Naive thymus-derived CD4-positive, alpha-beta T cell (primary cell): ENCODE data around the gene KCNH4. TPM values are rescaled to one million over a fixed set of nuclear protein-coding genes. Genes with fewer than 3 reads are reported as not detected.

Experiments
- ATAC-seq: fragments of 150-1000 bp; cut with Tn5 transposase; 2 replicates; pipeline ENCODE4 v1.10.0; 2021; ENCODE audit warnings: mild to moderate bottlenecking, moderate library complexity
- CTCF ChIA-PET: fragments of 350-600 bp; sonication (Branson Sonifier 250); formaldehyde crosslinking; loops from one replicate; lab custom pipeline; 2021; ENCODE audit warnings: antibody characterized with exemption; lab: Charles Lee
- POLR2A ChIA-PET: fragments of 350-600 bp; sonication (Branson Sonifier 250); formaldehyde crosslinking; loops from one replicate; lab custom pipeline; 2021; ENCODE audit warnings: antibody characterized with exemption, inconsistent platforms; lab: Charles Lee
- DNase-seq, 9 donors: peaks; one replicate each; pipeline versions ENCODE4 v3.0.0 to v3.0.0-alpha.2; 2020 to 2022; ENCODE audit warnings: mixed read lengths in 1 of 9
- H3K27ac ChIP-seq: one replicate; pipeline ENCODE4 v1.7.0; 2013; ENCODE audit warnings: mild to moderate bottlenecking, low read depth, low read length, moderate library complexity
- H3K27me3 ChIP-seq, 2 donors: one replicate each; pipeline ENCODE4 v1.7.0; 2013; ENCODE audit warnings: low read length in 2 of 2, mild to moderate bottlenecking in 2 of 2, moderate library complexity in 2 of 2; ENCODE audit not compliant: control insufficient read depth in 2 of 2, insufficient read depth in 2 of 2
- H3K36me3 ChIP-seq, 3 experiments: 1 replicate in 2 of 3; 2 replicates in 1 of 3; pipeline ENCODE4 v1.7.0; 2013; ENCODE audit warnings: low read length in 3 of 3, mild to moderate bottlenecking in 3 of 3, moderate library complexity in 1 of 3; ENCODE audit not compliant: insufficient read depth in 3 of 3, control insufficient read depth in 2 of 3
- H3K4me1 ChIP-seq, 2 donors: one replicate each; pipeline ENCODE4 v1.7.0; 2013; ENCODE audit warnings: low read length in 2 of 2, mild to moderate bottlenecking in 2 of 2, moderate library complexity in 1 of 2; ENCODE audit not compliant: control insufficient read depth in 2 of 2, insufficient read depth in 2 of 2
- H3K4me3 ChIP-seq: 2 replicates; pipeline ENCODE4 v1.7.0; 2013; ENCODE audit warnings: mild to moderate bottlenecking, low read length
- H3K9me3 ChIP-seq, 3 experiments: 1 replicate in 2 of 3; 2 replicates in 1 of 3; pipeline ENCODE4 v1.7.0; 2013; ENCODE audit warnings: low read length in 3 of 3; ENCODE audit not compliant: control insufficient read depth in 2 of 3
- H3K27ac Mint-ChIP-seq, 9 donors: one replicate each; pipeline ENCODE4 v1.8.0; 2020 to 2022; ENCODE audit warnings: mixed read lengths in 9 of 9, mild to moderate bottlenecking in 8 of 9, moderate library complexity in 5 of 9, inconsistent platforms in 2 of 9
- H3K27me3 Mint-ChIP-seq, 5 donors: one replicate each; pipeline ENCODE4 v1.8.0; 2021 to 2022; ENCODE audit warnings: mixed read lengths in 5 of 5, mild to moderate bottlenecking in 1 of 5
- H3K36me3 Mint-ChIP-seq, 5 donors: one replicate each; pipeline ENCODE4 v1.8.0; 2020 to 2022; ENCODE audit warnings: mixed read lengths in 5 of 5, mild to moderate bottlenecking in 3 of 5, inconsistent platforms in 1 of 5
- H3K4me1 Mint-ChIP-seq, 7 donors: one replicate each; pipeline ENCODE4 v1.8.0; 2020 to 2022; ENCODE audit warnings: mixed read lengths in 7 of 7, mild to moderate bottlenecking in 3 of 7, inconsistent platforms in 1 of 7
- H3K4me3 Mint-ChIP-seq, 10 donors: one replicate each; pipeline ENCODE4 v1.8.0; 2020 to 2022; ENCODE audit warnings: mild to moderate bottlenecking in 10 of 10, mixed read lengths in 10 of 10, moderate library complexity in 6 of 10, inconsistent platforms in 2 of 10
- H3K9me3 Mint-ChIP-seq, 11 donors: one replicate each; pipeline ENCODE4 v1.8.0; 2020 to 2022; ENCODE audit warnings: mixed read lengths in 11 of 11, mild to moderate bottlenecking in 4 of 11, inconsistent platforms in 1 of 11, moderate library complexity in 1 of 11
- intact Hi-C, 2 donors: fragments of 100-400 bp; cut with micrococcal nuclease; formaldehyde crosslinking; loops; one replicate each; pipeline ENCODE4 v1.15.1; 2023
- polyA plus RNA-seq, 2 donors: library from polyadenylated mRNA; unstranded; fragments of 300-500 nt; fragmentation: Illumina TruSeq; gene quantifications; one replicate each; pipeline ENCODE4 v1.2.3, GENCODE V29; 2021
- total RNA-seq, 6 experiments: library from RNA in 5 of 6; stranded (reverse) in 5 of 6; gene quantifications; 1 replicate in 5 of 6; 2 replicates in 1 of 6; pipeline ENCODE4 v1.2.3 and lab custom pipeline; 2021 to 2026

The KCNH4 gene
- total and polyA plus RNA-seq, 7 experiments from 2014 or later: 0.07 to 0.24 (median 0.14) TPM; not detected in 3

- DNase-seq: peak in 5 of 9 donors; percentile 32 to 58 (median 41)
- intact Hi-C loops: no loop called here
- Histone ChIP-seq H3K36me3 (peaks cover 0 to 49% (median 5%) of the 10 kb centered on the region in 3 experiments), H3K4me3 (no peak overlapping the region), H3K27ac (peak overlapping the region; percentile 46), H3K4me1 (peaks cover 16 to 22% of the 10 kb centered on the region in 2 donors), H3K9me3 (no peaks in the 10 kb centered on the region), H3K27me3 (no peaks in the 10 kb centered on the region)
- peaks cover 2 to 18% (median 8%) of the 10 kb centered on the region in 5 donors for H3K36me3 Mint-ChIP-seq
- ATAC-seq: peak; percentile 62
- H3K4me3 Mint-ChIP-seq: peak overlapping the region in 8 of 10 donors; percentile 12 to 63 (median 41)
- POLR2A ChIA-PET: interaction anchor here (1.3 kb wide), 1 partner anchor 13 kb away, joined by 4 read pairs; no protein-coding TSS in a partner anchor
- H3K9me3 Mint-ChIP-seq: no peaks in the 10 kb centered on the region
- peaks cover 36 to 72% (median 58%) of the 10 kb centered on the region in 7 donors for H3K4me1 Mint-ChIP-seq
- CTCF ChIA-PET: no interaction called here
- peak overlapping the region; percentile 65 to 89 (median 84) for H3K27ac Mint-ChIP-seq
- no peaks in the 10 kb centered on the region for H3K27me3 Mint-ChIP-seq
Observed at GRCh38 chr17:42133461-42134041, 47.4 kb downstream of the KCNH4 start.

- no peak overlapping the region for H3K4me3 ChIP-seq
- peak overlapping the region in 7 of 10 donors; percentile 12 to 63 (median 41) for H3K4me3 Mint-ChIP-seq
- no peaks in the 10 kb centered on the region for H3K9me3 ChIP-seq
- no peaks in the 10 kb centered on the region for H3K27me3 Mint-ChIP-seq
- ATAC-seq (peak; percentile 58), DNase-seq (peak in 1 of 9 donors; percentile 37)
- peaks cover 16 to 22% of the 10 kb centered on the region in 2 donors for H3K4me1 ChIP-seq
- H3K27me3 ChIP-seq: no peaks in the 10 kb centered on the region
- ChIA-PET CTCF (no interaction called here), POLR2A (no interaction called here)
- H3K9me3 Mint-ChIP-seq: no peaks in the 10 kb centered on the region
- peaks cover 3 to 24% (median 8%) of the 10 kb centered on the region in 5 donors for H3K36me3 Mint-ChIP-seq
- peaks cover 34 to 66% (median 54%) of the 10 kb centered on the region in 7 donors for H3K4me1 Mint-ChIP-seq
- H3K27ac Mint-ChIP-seq: peak overlapping the region; percentile 65 to 89 (median 84)
- peak overlapping the region; percentile 46 for H3K27ac ChIP-seq
- intact Hi-C loops: no loop called here
- peaks cover 0 to 49% (median 7%) of the 10 kb centered on the region in 3 experiments for H3K36me3 ChIP-seq
Observed at GRCh38 chr17:42132941-42133340, 48.0 kb downstream of the KCNH4 start.

GRCh38 chr17:42131981-42132432 is 48.9 kb downstream of the KCNH4 start:
- no peak overlapping the region for H3K27ac ChIP-seq
- H3K27ac Mint-ChIP-seq: peak overlapping the region in 8 of 9 donors; percentile 29 to 89 (median 82)
- CTCF ChIA-PET: no interaction called here
- peaks cover 16 to 22% of the 10 kb centered on the region in 2 donors for H3K4me1 ChIP-seq
- no peaks in the 10 kb centered on the region for H3K9me3 ChIP-seq
- peaks cover 0 to 58% (median 9%) of the 10 kb centered on the region in 3 experiments for H3K36me3 ChIP-seq
- ATAC-seq (no peak), DNase-seq (no peak)
- H3K36me3 Mint-ChIP-seq: peaks cover 3 to 30% (median 12%) of the 10 kb centered on the region in 5 donors
- H3K27me3 Mint-ChIP-seq: no peaks in the 10 kb centered on the region
- H3K4me3 ChIP-seq: no peak overlapping the region
- no peaks in the 10 kb centered on the region for H3K27me3 ChIP-seq
- H3K4me1 Mint-ChIP-seq: peaks cover 33 to 61% (median 53%) of the 10 kb centered on the region in 7 donors
- H3K9me3 Mint-ChIP-seq: no peaks in the 10 kb centered on the region
- peak overlapping the region in 1 of 10 donors; percentile 48 for H3K4me3 Mint-ChIP-seq
- intact Hi-C loops: no loop called here
- POLR2A ChIA-PET: interaction anchor here (0.7 kb wide), 1 partner anchor 17 kb away, joined by 3 read pairs; no protein-coding TSS in a partner anchor

- intact Hi-C loops: no loop called here
- Histone ChIP-seq H3K4me3 (no peak overlapping the region), H3K36me3 (peaks cover 0 to 59% (median 9%) of the 10 kb centered on the region in 3 experiments), H3K9me3 (no peaks in the 10 kb centered on the region), H3K27me3 (no peaks in the 10 kb centered on the region), H3K4me1 (peaks cover 15 to 22% of the 10 kb centered on the region in 2 donors), H3K27ac (peak overlapping the region; percentile 22)
- H3K27ac Mint-ChIP-seq: peak overlapping the region; percentile 1 to 89 (median 79)
- ATAC-seq (no peak), DNase-seq (no peak)
- ChIA-PET POLR2A (interaction anchor here (0.9 kb wide), 1 partner anchor 24 kb away, joined by 4 read pairs; no protein-coding TSS in a partner anchor), CTCF (no interaction called here)
- peaks cover 3 to 33% (median 13%) of the 10 kb centered on the region in 5 donors for H3K36me3 Mint-ChIP-seq
- peaks cover 28 to 54% (median 47%) of the 10 kb centered on the region in 7 donors for H3K4me1 Mint-ChIP-seq
- no peaks in the 10 kb centered on the region for H3K9me3 Mint-ChIP-seq
- H3K27me3 Mint-ChIP-seq: no peaks in the 10 kb centered on the region
- H3K4me3 Mint-ChIP-seq: peak overlapping the region in 1 of 10 donors; percentile 30
Observed at GRCh38 chr17:42131232-42131631, 49.7 kb downstream of the KCNH4 start.

- Mint-ChIP-seq H3K27ac (peak overlapping the region in 8 of 9 donors; percentile 46 to 84 (median 80)), H3K36me3 (peaks cover 0 to 37% (median 19%) of the 10 kb centered on the region in 5 donors), H3K9me3 (no peaks in the 10 kb centered on the region), H3K4me1 (peaks cover 22 to 46% (median 39%) of the 10 kb centered on the region in 7 donors), H3K4me3 (peak overlapping the region in 1 of 10 donors; percentile 30), H3K27me3 (no peaks in the 10 kb centered on the region)
- intact Hi-C loops: no loop called here
- Histone ChIP-seq H3K27ac (peak overlapping the region; percentile 22), H3K4me3 (no peak overlapping the region), H3K27me3 (no peaks in the 10 kb centered on the region), H3K36me3 (peaks cover 0 to 60% (median 9%) of the 10 kb centered on the region in 3 experiments), H3K4me1 (peaks cover 10 to 16% of the 10 kb centered on the region in 2 donors), H3K9me3 (no peaks in the 10 kb centered on the region)
- ATAC-seq (no peak), DNase-seq (no peak)
- ChIA-PET POLR2A (interaction anchor here (0.9 to 1.6 kb wide), 3 partner anchors 10 to 113 kb away, joined by 3 to 7 read pairs (median 4); partner anchors contain the start of genes DNAJC7 and KAT2A), CTCF (no interaction called here)
Observed at GRCh38 chr17:42130310-42130936, 50.5 kb downstream of the KCNH4 start.

- POLR2A ChIA-PET: interaction anchor here (1.0 to 1.6 kb wide), 2 partner anchors 9 to 112 kb away, joined by 3 to 7 read pairs; partner anchors contain the start of genes DNAJC7 and KAT2A
- Mint-ChIP-seq H3K36me3 (peaks cover 0 to 40% (median 22%) of the 10 kb centered on the region in 5 donors), H3K27ac (peak overlapping the region in 3 of 9 donors; percentile 16 to 56 (median 22))
Observed at GRCh38 chr17:42129109-42129837, 51.7 kb downstream of the KCNH4 start.

More at GRCh38 chr17:42129109-42129837, 51.7 kb downstream of the KCNH4 start:
- DNase-seq (no peak), ATAC-seq (no peak)
- Histone ChIP-seq H3K4me3 (no peak overlapping the region), H3K4me1 (peaks cover 10 to 13% of the 10 kb centered on the region in 2 donors), H3K27me3 (no peaks in the 10 kb centered on the region), H3K36me3 (peaks cover 0 to 65% (median 9%) of the 10 kb centered on the region in 3 experiments), H3K27ac (peak overlapping the region; percentile 39), H3K9me3 (no peaks in the 10 kb centered on the region)
- CTCF ChIA-PET: no interaction called here
- intact Hi-C loops: no loop called here
- H3K9me3 Mint-ChIP-seq: no peaks in the 10 kb centered on the region
- H3K27me3 Mint-ChIP-seq: no peaks in the 10 kb centered on the region
- H3K4me1 Mint-ChIP-seq: peaks cover 17 to 36% (median 31%) of the 10 kb centered on the region in 7 donors
- H3K4me3 Mint-ChIP-seq: no peak overlapping the region
